SU-DHL-6 (cell line): ENCODE measurements around the gene U2AF1L4.
A peak's percentile ranks its signal among the peaks of the same experiment; 100 is the strongest.

ENCODE experiments used
- H2AFZ ChIP-seq: fragments of 200-600 bp; sonication (generic); 2 replicates; pipeline ENCODE4 v1.6.1; 2014; ENCODE audit warnings: low read depth, mild to moderate bottlenecking, moderate library complexity, mixed read lengths, antibody characterized with exemption, low read length; ENCODE audit not compliant: severe bottlenecking
- H3F3A ChIP-seq: fragments of 200-600 bp; shearing (Covaris generic); 2 replicates; pipeline ENCODE4 v1.6.0; 2016; ENCODE audit warnings: antibody characterized with exemption, mild to moderate bottlenecking; ENCODE audit not compliant: insufficient read depth
- H3K27ac ChIP-seq: fragments of 200-600 bp; sonication (generic); 2 replicates; pipeline ENCODE4 v1.5.1; 2016; ENCODE audit warnings: low read depth, mild to moderate bottlenecking, low read length, moderate library complexity, mixed read lengths
- H3K27me3 ChIP-seq: fragments of 200-600 bp; sonication (generic), shearing (Covaris generic); 2 replicates; pipeline ENCODE4 v1.6.0; 2014; ENCODE audit warnings: mild to moderate bottlenecking, low read length
- H3K36me3 ChIP-seq: fragments of 200-600 bp; sonication (generic); 2 replicates; pipeline ENCODE4 v1.6.1; 2014; ENCODE audit warnings: mild to moderate bottlenecking, low read length, mixed read lengths
- H3K4me2 ChIP-seq: fragments of 300-600, 200-600 bp; shearing (Covaris generic), sonication (generic); 2 replicates; pipeline ENCODE4 v1.6.0; 2014; ENCODE audit warnings: low read length, low read depth, mild to moderate bottlenecking; ENCODE audit not compliant: poor library complexity, severe bottlenecking
- H3K4me3 ChIP-seq: fragments of 200-600 bp; sonication (generic); 2 replicates; pipeline ENCODE4 v1.5.1; 2014; ENCODE audit warnings: antibody characterized with exemption, low read length, mild to moderate bottlenecking, mixed read lengths; ENCODE audit not compliant: insufficient read depth, poor library complexity, severe bottlenecking
- H3K79me2 ChIP-seq: fragments of 200-600 bp; sonication (generic); 2 replicates; pipeline ENCODE4 v1.6.1; 2014; ENCODE audit warnings: mild to moderate bottlenecking, low read length, moderate library complexity; ENCODE audit not compliant: insufficient read depth
- H3K9ac ChIP-seq: fragments of 200-600 bp; sonication (generic); 2 replicates; pipeline ENCODE4 v1.7.0; 2014; ENCODE audit warnings: mild to moderate bottlenecking, low read length
- H3K9me2 ChIP-seq: fragments of 200-600 bp; sonication (generic); replicated peaks from 2 replicates; pipeline ENCODE4 v1.6.1; 2014; ENCODE audit warnings: low read length; ENCODE audit not compliant: insufficient read depth
- H3K9me3 ChIP-seq: fragments of 200-600 bp; sonication (generic); 2 replicates; pipeline ENCODE4 v1.6.1; 2014; ENCODE audit warnings: low read length, mixed read lengths; ENCODE audit not compliant: insufficient read depth
- H4K20me1 ChIP-seq: fragments of 200-600 bp; sonication (generic); 2 replicates; pipeline ENCODE4 v1.6.1; 2014; ENCODE audit warnings: low read depth, mild to moderate bottlenecking, antibody characterized with exemption, low read length, moderate library complexity, mixed read lengths
- CTCF ChIP-seq: fragments of 200-600 bp; sonication (generic); IDR thresholded peaks from one replicate; pipeline ENCODE4 v1.5.1; 2017; ENCODE audit warnings: antibody characterized with exemption, mild to moderate bottlenecking, low read length, moderate library complexity; ENCODE audit not compliant: insufficient read depth, poor library complexity, severe bottlenecking
- EZH2phosphoT487 ChIP-seq: fragments of 200-600 bp; sonication (generic), shearing (Covaris generic); conservative IDR thresholded peaks from 2 replicates; pipeline ENCODE4 v1.6.1; 2018; ENCODE audit warnings: mild to moderate bottlenecking, antibody characterized with exemption, low read length, moderate library complexity, mixed read lengths

The U2AF1L4 gene, protein sequence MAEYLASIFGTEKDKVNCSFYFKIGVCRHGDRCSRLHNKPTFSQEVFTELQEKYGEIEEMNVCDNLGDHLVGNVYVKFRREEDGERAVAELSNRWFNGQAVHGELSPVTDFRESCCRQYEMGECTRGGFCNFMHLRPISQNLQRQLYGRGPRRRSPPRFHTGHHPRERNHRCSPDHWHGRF

DNA sequence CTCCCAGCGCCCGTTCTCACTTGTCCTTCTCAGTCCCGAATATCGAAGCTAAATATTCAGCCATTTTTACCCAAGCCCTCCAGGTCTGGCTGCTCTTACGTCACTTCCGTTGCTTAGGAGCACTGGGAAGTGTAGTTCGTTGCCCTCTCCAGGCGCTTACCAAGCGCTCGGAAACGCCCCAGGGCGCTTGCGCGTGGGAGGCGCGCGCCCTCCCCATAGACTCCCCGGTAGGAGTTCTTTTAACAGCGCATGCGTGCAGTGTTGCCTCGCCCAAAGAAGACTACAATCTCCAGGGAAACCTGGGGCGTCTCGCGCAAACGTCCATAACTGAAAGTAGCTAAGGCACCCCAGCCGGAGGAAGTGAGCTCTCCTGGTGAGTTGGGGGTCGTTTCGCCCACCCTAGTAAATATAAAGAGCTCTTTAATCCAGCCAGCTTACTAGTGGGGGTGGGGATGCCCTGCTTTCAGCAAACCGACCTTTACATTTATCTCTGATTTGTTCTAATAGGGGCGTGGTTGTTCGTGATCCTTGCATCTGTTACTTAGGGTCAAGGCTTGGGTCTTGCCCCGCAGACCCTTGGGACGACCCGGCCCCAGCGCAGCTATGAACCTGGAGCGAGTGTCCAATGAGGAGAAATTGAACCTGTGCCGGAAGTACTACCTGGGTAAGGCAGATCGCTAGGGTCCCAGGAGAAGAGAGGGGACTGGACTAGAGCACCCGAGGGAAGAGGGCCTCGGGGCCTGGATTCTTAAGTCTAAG is at the start of gene U2AF1L4, which contains the start of gene PSENEN:
Gene U2AF1L4, minus strand, starts transcription at position 91 of the 759 bp plus-strand sequence. Its CDS starts 27 bp downstream, at position 64.
Gene PSENEN, plus strand, starts transcription at position 324 of the 759 bp plus-strand sequence. Its CDS starts 280 bp downstream, at position 604.
- peak within 1 kb of the TSS; percentile 76 for H3K4me3 ChIP-seq

GRCh38 chr19:35793381-35794165 is 48.4 kb upstream of the U2AF1L4 start:
- no peak overlapping the region for H3K9ac ChIP-seq
- H3K27me3 ChIP-seq: no peaks in the 10 kb centered on the region
- no peak overlapping the region for H3K4me2 ChIP-seq
- TF ChIP-seq EZH2phosphoT487: no peak
- TF ChIP-seq CTCF: no peak
- no peaks in the 10 kb centered on the region for H3K36me3 ChIP-seq
- no peak overlapping the region for H3K27ac ChIP-seq
- H3K9me2 ChIP-seq: no peaks in the 10 kb centered on the region
- no peak overlapping the region for H3K4me3 ChIP-seq
- H3K79me2 ChIP-seq: no peaks in the 10 kb centered on the region
- no peaks in the 10 kb centered on the region for H3F3A ChIP-seq
- H2AFZ ChIP-seq: no peak overlapping the region
- no peaks in the 10 kb centered on the region for H4K20me1 ChIP-seq
- H3K9me3 ChIP-seq: no peaks in the 10 kb centered on the region

More for the DNA sequence above, at the start of gene U2AF1L4, which contains the start of gene PSENEN:
- Histone ChIP-seq H3K27me3 (no peaks in the 10 kb centered on the region), H2AFZ (peak within 1 kb of the TSS; percentile 49), H3K27ac (peak within 1 kb of the TSS; percentile 86), H3K9me3 (no peaks in the 10 kb centered on the region), H3F3A (peaks cover 14% of the 10 kb centered on the region), H3K36me3 (no peaks in the 10 kb centered on the region), H3K9me2 (no peaks in the 10 kb centered on the region), H3K9ac (peak within 1 kb of the TSS; percentile 75), H3K4me2 (peak within 1 kb of the TSS; percentile 92), H3K79me2 (peaks cover 11% of the 10 kb centered on the region), H4K20me1 (no peaks in the 10 kb centered on the region)
- TF ChIP-seq CTCF (no peak), EZH2phosphoT487 (no peak)

- Histone ChIP-seq H4K20me1 (no peaks in the 10 kb centered on the region), H3K4me3 (no peak overlapping the region), H3K79me2 (no peaks in the 10 kb centered on the region), H3K36me3 (no peaks in the 10 kb centered on the region), H3K4me2 (no peak overlapping the region), H3K9me2 (no peaks in the 10 kb centered on the region), H3K27ac (no peak overlapping the region), H3K27me3 (no peaks in the 10 kb centered on the region), H3F3A (no peaks in the 10 kb centered on the region), H3K9me3 (no peaks in the 10 kb centered on the region), H2AFZ (no peak overlapping the region), H3K9ac (no peak overlapping the region)
- TF ChIP-seq EZH2phosphoT487: no peak
Observed at GRCh38 chr19:35792888-35793287, 47.7 kb upstream of the U2AF1L4 start.
